ENCODE data around the gene SLC26A1. TPM values are rescaled to one million over a fixed set of nuclear protein-coding genes. Genes with fewer than 3 reads are reported as not detected.

The SLC26A1 gene
- total and polyA plus RNA-seq, 2 of the 13 experiments (the other 11 are each of a cell fraction or from before 2014, with no cell fraction given): 5.4 to 22.9 TPM

GRCh38 chr4:948936-949300, 44.3 kb downstream of the SLC26A1 start:
- DNase-seq (ENCODE audit: low spot score) (no peak), FAIRE-seq (no peak), ATAC-seq (no peak)
- Histone ChIP-seq H4K20me1 (ENCODE audit: insufficient read depth, low read length) (no peaks in the 10 kb centered on the region), H3K4me1 (ENCODE audit: insufficient read depth, low read length) (peaks cover 31% of the 10 kb centered on the region), H3K9me3 (ENCODE audit: low read length) (no peaks in the 10 kb centered on the region), H3K4me2 (ENCODE audit: low read depth, low read length) (no peak overlapping the region), H2AFZ (ENCODE audit: low read length) (no peak overlapping the region), H3K79me2 (ENCODE audit: insufficient read depth, low read length) (no peaks in the 10 kb centered on the region), H3K27me3 (ENCODE audit: control insufficient read depth in 1 of 2, insufficient read depth in 2 of 2, low read length in 2 of 2) (no peaks in the 10 kb centered on the region), H3K27ac (ENCODE audit: extremely low read length, insufficient read depth, low read length) (no peak overlapping the region), H3K36me3 (replicated peaks in 1 of 2; ENCODE audit: control insufficient read depth in 1 of 2, insufficient read depth in 2 of 2, low read length in 2 of 2) (no peaks in the 10 kb centered on the region), H3K9ac (ENCODE audit: insufficient read depth, low read depth, low read length) (no peak overlapping the region), H3K4me3 (replicated peaks in 1 of 3; ENCODE audit: insufficient read depth in 1 of 3, low read depth in 2 of 3, low read length in 3 of 3) (no peak overlapping the region)
- ChIA-PET CTCF (ENCODE audit: low intra/inter-chr PET ratio, low total read pairs) (no interaction called here), POLR2A (interaction anchor here (0.9 kb wide), 1 partner anchor 275 kb away, joined by 3 read pairs; the partner anchor contains the start of genes ATP5ME and MYL5)
- in situ Hi-C loops (cut with HindIII; ENCODE audit: extremely low pct_ligation_motif_present, low pct_unique_long_range_greater_than_20kb): no loop called here
- 77% methylated on average over 11 of the region's 13 CpGs for WGBS (ENCODE audit: low lambda C conversion rate)
- no TSS peak for BruUV-seq (replicated peaks)
- intact Hi-C loops (cut with micrococcal nuclease; ENCODE audit: unreplicated experiment): no loop called here
- TF ChIP-seq SMAD3 (CRISPR knock-in tag; IDR thresholded peaks at IDR 0.05) (no peak), BRD4 (CRISPR knock-in tag; IDR thresholded peaks at IDR 0.05) (no peak), ETS1 (CRISPR knock-in tag; IDR thresholded peaks at IDR 0.05) (no peak), ERF (CRISPR knock-in tag; IDR thresholded peaks at IDR 0.05) (no peak), ZNF652 (CRISPR knock-in tag; IDR thresholded peaks at IDR 0.05; ENCODE audit: borderline replicate concordance, low read depth) (no peak), ETV5 (CRISPR knock-in tag; IDR thresholded peaks at IDR 0.05; ENCODE audit: borderline replicate concordance) (no peak), TCF12 (IDR thresholded peaks at IDR 0.05) (no peak), TCF12 (CRISPR knock-in tag; IDR thresholded peaks at IDR 0.05) (no peak), ZMYM4 (CRISPR knock-in tag; IDR thresholded peaks at IDR 0.05) (no peak), ZNF570 (CRISPR knock-in tag; IDR thresholded peaks at IDR 0.05; ENCODE audit: borderline replicate concordance) (no peak), HIC2 (CRISPR knock-in tag; IDR thresholded peaks at IDR 0.05; ENCODE audit: low read depth) (no peak), NRL (CRISPR knock-in tag; IDR thresholded peaks at IDR 0.05; ENCODE audit: borderline replicate concordance) (no peak), AKNA (CRISPR knock-in tag; IDR thresholded peaks at IDR 0.05; ENCODE audit: borderline replicate concordance) (no peak)

Data from HepG2 (cell line).